Stimulated activated CD8-positive, alpha-beta memory T cell treated with anti-CD3 and anti-CD28 coated beads, Interleukin-7, amount 100 ng/mL, for 1 hour (primary cell): ENCODE data around the gene LCA5.
"Not testable (repeated sequence)": the region's sequence is repeated elsewhere in the genome, so short reads cannot be mapped to it uniquely, and the experiment has no call there.

Experiments
- DNase-seq, 2 donors: peaks; one replicate each; pipeline ENCODE4 v3.0.0-alpha.2; 2020; ENCODE audit warnings: low read depth in 2 of 2

LCA5 gene

GRCh38 chr6:79536954-79537747, at the start of gene LCA5:
TSS of gene LCA5 (minus strand) at chr6:79537430. CDS start at chr6:79518894, 18,536 bp downstream.
- DNase-seq, result peak; percentile 49 to 51

GRCh38 chr6:79586548-79586947, 49.3 kb upstream of the LCA5 start:
- no peak for DNase-seq

GRCh38 chr6:79584332-79584731, 47.1 kb upstream of the LCA5 start:
- no peak for DNase-seq

GRCh38 chr6:79577926-79578325, 40.7 kb upstream of the LCA5 start:
- DNase-seq, result not testable (repeated sequence)

DNA sequence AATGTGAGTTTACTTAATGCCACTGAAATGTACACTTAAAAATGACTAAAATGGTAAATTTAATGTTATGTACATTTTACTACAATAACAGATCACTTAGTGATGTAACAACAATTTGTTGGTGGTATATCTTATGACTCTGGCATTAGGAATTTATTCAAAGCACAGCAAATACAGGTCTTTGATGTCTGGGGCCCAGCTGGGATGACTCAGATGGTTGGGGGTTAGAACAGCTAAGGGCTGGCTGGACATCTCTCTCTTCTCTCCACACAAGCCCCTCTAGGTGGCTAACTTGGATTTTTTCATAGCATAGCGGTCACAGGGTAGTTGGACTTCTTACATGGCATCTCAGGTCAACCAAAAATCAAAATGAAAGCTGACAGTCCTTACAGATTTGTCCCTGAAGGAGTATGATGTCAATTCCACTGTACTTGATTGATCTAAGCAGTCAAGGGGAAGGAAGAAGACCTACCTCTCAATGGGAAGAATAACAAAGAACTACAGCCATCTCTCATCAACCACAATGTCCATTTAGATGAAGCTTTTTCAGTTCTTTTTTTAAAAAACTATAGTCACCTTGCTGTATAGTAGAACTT, 37.5 kb upstream of the LCA5 start:
- no peak for DNase-seq

DNA sequence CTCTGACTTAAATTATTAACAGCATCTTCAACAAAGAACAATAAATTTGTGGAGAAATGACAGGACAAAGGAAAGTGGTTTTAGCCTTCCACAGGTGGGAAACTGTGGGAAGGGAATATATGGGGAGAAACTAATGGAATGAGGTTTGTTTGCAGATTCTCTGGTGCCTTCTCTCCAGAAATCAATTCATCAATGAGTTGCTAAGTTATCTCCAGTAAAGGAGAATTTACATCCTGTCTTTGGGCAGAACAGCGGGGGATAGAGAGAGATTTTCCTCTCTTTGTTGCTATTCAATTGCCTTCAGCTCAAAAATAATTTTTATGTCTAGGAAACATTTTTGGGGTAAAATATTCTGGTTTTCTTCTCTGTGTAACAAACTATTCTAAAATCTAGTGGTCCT, 36.9 kb upstream of the LCA5 start:
- DNase-seq, result no peak

GRCh38 chr6:79571030-79571367, 33.8 kb upstream of the LCA5 start:
- no peak for DNase-seq

DNA sequence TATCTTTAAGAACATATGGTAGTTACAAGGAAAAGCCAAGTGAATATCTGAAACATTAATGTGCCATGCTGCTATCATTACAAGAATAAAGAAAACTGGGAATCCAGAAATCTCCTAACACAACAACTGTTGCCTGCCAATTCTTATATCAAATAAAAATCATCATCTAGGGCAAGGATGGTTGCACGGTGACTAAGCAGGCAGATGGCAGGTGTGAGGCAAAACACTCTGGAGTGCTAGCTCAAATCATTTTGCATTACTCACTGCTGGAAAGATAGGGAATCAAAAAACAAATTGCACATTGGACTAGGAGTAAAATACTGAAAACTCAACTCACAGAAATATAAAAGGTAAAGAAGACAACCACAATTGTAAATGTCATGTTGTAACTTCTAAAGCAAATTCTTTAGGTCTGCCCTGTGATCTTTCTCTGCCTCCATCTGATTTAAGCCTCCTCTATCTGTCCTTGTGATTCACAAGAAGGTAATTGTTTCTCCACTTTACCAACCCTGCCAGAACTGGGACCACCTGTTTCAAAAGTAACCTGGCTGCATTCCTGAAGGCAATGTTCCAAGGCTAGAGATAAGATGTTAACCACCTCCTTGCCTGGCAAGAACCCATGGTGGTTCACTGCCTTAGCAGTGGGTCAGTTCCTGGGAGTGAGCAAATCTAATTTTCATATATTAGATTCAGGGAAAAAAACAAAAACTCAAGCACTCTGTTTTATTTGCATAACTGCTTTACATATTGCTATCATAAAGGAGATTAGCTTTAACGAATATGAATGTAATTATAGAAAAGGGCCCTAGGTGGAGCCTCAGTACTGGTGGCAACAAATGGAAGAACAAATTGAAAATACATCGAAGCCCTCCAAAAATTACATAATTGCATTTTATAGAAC, 33.1 kb upstream of the LCA5 start:
- DNase-seq, result no peak

DNA sequence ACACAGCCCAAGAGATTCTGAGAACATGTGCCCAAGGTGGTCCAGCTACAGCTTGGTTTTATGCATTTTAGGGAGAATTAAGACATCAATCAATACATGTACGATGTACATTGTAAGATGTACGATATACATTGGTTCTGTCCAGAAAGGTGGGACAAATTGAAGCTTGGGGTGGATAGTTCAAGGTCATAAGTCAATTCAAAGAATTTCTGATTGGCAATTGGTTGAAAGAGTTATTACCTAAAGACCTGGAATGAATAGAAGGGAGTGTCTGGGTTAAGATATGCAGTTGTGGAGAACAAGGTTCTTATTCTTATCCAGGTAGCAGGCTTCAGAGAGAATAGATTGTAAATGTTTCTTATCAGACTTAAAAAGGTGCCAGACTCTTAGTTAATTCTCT, 31.8 kb upstream of the LCA5 start:
- DNase-seq, result no peak

- no peak for DNase-seq
These were observed 27.4 kb upstream of the LCA5 start for GRCh38 chr6:79564636-79565035.

DNA sequence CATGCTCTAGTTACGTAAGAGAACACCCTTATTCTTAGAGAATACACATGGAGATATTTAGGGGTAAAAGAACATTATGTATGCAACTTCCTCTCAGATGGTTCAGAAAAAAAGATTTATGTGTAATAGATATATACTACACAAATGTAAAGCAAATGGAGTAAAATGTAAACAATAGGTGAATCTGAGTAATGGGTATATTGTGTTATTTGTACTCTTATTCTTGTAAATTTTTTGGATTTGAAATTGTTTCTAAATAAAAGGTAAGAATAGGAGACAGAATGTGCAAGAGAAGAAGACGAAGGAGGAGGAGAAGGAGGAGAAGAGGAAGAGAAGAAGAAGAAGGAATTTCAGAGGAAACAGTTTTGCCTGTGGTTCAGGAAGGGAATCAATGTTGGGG, 22.5 kb upstream of the LCA5 start:
- DNase-seq, result no peak

GRCh38 chr6:79557673-79558467, 20.6 kb upstream of the LCA5 start:
- DNase-seq, result no peak

GRCh38 chr6:79554305-79554704, 17.1 kb upstream of the LCA5 start:
- no peak for DNase-seq

GRCh38 chr6:79551401-79551800, 14.2 kb upstream of the LCA5 start:
- no peak for DNase-seq

DNA sequence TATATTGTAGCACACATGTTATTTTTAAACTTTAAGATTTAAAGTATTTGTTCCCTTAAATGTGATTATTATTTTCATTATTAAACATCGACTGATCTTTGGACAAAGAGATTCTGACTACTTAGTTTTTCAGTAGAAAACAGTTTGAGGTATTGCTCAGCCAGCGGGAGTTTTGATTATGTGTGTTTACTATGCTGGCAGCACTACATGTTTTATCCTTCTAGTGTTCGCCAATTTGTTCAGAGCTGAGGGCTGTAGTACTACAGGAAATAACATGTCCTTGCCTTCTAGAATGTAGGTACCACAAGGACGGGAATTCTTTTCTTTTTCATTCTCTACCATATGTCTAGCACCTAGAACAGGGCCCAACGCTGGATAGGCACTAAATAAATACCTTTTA, 11.1 kb upstream of the LCA5 start:
- DNase-seq, result no peak

DNA sequence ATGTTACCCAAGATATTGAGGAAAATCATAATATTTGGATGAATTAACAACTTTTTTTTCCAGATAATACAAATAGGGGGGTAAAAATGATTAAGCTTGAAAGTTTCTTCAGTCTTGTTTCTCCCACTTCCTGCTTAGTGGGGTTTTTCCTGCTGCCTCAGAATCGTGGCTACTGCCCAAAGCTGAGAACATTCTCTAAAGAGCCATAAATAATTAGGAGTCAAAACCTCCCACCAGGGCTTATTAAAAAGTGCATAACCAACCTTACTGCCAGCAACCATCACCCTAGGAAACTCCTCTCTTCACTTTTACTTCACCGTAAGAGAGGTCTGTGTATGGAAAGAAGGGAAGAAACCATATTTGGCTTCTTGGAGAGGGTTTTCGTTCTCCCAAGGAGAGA, 9.0 kb upstream of the LCA5 start:
- no peak for DNase-seq

GRCh38 chr6:79544939-79545450, 7.8 kb upstream of the LCA5 start:
- no peak for DNase-seq

GRCh38 chr6:79544299-79544927, 7.2 kb upstream of the LCA5 start:
- no peak for DNase-seq

GRCh38 chr6:79543886-79544285, 6.7 kb upstream of the LCA5 start:
- DNase-seq, result no peak

GRCh38 chr6:79543411-79543810, 6.2 kb upstream of the LCA5 start:
- no peak for DNase-seq
